Nephron (organoid): ENCODE measurements around the gene SRRM2.

Source experiments
- H3K27ac Mint-ChIP-seq, 3 experiments: 2 replicates each; pipeline ENCODE4 v1.8.0; 2020; ENCODE audit warnings: mixed read lengths in 3 of 3, mild to moderate bottlenecking in 2 of 3, moderate library complexity in 1 of 3
- H3K27me3 Mint-ChIP-seq: 2 replicates; pipeline ENCODE4 v1.8.0; 2021; ENCODE audit warnings: low read depth, mild to moderate bottlenecking, moderate library complexity, mixed read lengths
- H3K36me3 Mint-ChIP-seq: 2 replicates; pipeline ENCODE4 v1.8.0; 2020; ENCODE audit warnings: low read depth, mixed read lengths
- H3K4me1 Mint-ChIP-seq: 2 replicates; pipeline ENCODE4 v1.8.0; 2020; ENCODE audit warnings: mixed read lengths
- H3K4me3 Mint-ChIP-seq, 3 experiments: 2 replicates each; pipeline ENCODE4 v1.8.0; 2020; ENCODE audit warnings: mild to moderate bottlenecking in 3 of 3, mixed read lengths in 3 of 3, moderate library complexity in 2 of 3
- H3K9me3 Mint-ChIP-seq: 2 replicates; pipeline ENCODE4 v1.8.0; 2020; ENCODE audit warnings: mixed read lengths
- TF ChIP-seq, protein P1 (sequence below), 3 experiments: fragments of 200-600 bp; sonication (generic); IDR thresholded peaks; one replicate each; pipeline ENCODE4 v1.5.0; 2021; ENCODE audit warnings: antibody characterized with exemption in 3 of 3; ENCODE audit not compliant: unreplicated experiment in 3 of 3

The SRRM2 gene

DNA sequence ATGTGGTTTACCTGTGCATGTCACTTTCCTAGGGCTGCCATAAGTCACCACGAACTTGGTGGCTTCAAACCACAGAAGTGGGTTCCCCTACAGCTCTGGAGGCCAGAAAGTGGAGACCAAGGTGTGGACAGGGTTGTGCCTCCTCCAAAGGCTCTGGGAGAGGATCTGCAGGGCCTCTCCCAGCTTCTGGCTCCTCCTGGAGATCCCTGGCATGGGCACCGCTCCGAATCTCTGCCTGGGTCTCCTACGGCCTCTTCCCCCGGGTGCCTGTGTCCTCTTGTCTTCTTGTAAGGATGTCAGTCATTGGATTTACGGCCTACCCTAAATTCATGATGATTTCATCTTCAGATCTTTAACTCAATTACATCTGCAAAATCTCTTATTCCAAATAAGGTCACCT is 2.5 kb upstream of the SRRM2 start:
- Mint-ChIP-seq H3K36me3 (peaks cover 14% of the 10 kb centered on the region), H3K4me1 (peaks cover 38% of the 10 kb centered on the region), H3K27ac (peak overlapping the region; percentile 100), H3K27me3 (no peaks in the 10 kb centered on the region), H3K4me3 (peak overlapping the region; percentile 92 to 95 (median 93)), H3K9me3 (no peaks in the 10 kb centered on the region)
- TF ChIP-seq, protein P1, sequence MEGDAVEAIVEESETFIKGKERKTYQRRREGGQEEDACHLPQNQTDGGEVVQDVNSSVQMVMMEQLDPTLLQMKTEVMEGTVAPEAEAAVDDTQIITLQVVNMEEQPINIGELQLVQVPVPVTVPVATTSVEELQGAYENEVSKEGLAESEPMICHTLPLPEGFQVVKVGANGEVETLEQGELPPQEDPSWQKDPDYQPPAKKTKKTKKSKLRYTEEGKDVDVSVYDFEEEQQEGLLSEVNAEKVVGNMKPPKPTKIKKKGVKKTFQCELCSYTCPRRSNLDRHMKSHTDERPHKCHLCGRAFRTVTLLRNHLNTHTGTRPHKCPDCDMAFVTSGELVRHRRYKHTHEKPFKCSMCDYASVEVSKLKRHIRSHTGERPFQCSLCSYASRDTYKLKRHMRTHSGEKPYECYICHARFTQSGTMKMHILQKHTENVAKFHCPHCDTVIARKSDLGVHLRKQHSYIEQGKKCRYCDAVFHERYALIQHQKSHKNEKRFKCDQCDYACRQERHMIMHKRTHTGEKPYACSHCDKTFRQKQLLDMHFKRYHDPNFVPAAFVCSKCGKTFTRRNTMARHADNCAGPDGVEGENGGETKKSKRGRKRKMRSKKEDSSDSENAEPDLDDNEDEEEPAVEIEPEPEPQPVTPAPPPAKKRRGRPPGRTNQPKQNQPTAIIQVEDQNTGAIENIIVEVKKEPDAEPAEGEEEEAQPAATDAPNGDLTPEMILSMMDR (IDR thresholded peaks at IDR 0.05; ENCODE audit: unreplicated experiment in 3 of 3), result no peak

DNA sequence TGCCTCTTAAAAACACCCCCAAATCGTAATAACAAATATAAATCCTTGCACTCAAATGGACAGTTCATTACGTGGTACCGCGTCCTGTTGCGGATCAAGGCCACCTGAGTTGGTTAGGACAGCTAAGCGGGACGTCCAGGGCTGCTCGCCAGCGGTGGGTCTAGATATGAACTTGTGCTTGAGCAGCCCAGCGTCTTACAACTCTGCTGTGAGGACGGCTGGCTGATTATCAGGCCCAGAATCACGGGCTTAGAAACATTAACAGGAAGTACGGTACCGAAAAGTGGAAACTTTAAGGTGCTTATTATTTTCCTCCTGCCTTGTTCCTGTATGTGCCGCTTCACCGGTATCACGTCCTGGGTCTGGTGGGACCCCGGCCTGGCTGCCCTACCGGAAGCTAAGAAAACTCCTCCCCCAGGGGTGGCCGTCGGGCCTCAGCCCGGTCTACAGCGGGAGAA is 832 bp upstream of the SRRM2 start:
- Mint-ChIP-seq H3K4me3 (peak overlapping the region; percentile 92 to 95 (median 93)), H3K36me3 (peaks cover 29% of the 10 kb centered on the region), H3K9me3 (no peaks in the 10 kb centered on the region), H3K4me1 (peaks cover 53% of the 10 kb centered on the region), H3K27me3 (no peaks in the 10 kb centered on the region), H3K27ac (peak overlapping the region; percentile 100)
- TF ChIP-seq, protein P1 (IDR thresholded peaks at IDR 0.05; ENCODE audit: unreplicated experiment in 3 of 3), result no peak

DNA sequence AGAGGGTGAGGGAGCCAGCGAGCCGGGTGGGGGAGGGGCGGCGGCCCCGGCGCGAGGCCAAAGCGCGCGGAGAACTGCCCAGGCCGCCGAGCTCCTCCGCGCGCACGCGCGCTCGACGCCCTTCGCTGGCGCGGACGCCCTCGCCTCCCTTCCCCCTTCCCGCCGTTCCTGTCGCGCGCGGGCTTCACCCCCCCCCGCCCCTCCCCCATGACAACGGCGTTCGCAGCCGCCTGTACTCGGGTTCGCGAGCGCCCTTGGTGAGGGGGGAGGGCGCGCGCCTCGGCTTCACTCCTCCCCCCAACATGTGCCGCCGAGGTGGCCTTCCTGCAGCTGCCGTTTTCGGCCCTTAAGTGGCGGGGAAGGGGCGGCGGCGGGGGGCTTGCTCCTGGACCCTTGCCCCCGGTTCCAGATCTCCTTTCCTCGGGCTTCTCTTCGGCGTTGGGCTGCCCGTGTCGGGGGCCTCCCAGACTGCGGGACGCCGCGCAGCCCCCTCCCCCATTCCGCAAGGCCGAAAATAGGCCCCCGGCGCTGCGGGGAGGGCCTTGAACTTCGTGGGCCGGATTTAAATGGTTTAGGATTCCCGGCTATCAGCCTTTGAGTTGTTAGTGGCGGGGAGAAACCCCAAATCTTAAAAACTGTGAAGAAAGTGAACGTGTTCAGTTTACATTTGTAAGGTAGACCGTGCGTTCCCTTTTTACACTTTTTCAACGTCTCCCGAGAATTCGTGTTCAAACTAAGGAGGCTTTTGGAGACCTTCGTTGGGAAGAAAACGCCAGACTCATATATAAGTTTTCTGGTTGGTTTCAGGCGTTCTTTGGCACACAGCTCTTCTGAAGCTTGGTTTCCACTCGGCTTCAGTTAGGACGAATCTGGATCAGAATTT is 653 bp downstream of the SRRM2 start:
- TF ChIP-seq, protein P1 (IDR thresholded peaks at IDR 0.05; ENCODE audit: unreplicated experiment in 3 of 3), result no peak
- no peaks in the 10 kb centered on the region for H3K27me3 Mint-ChIP-seq
- H3K4me1 Mint-ChIP-seq, result peaks cover 62% of the 10 kb centered on the region
- peaks cover 44% of the 10 kb centered on the region for H3K36me3 Mint-ChIP-seq
- peak overlapping the region; percentile 94 to 100 (median 100) for H3K27ac Mint-ChIP-seq
- H3K4me3 Mint-ChIP-seq, result peak overlapping the region; percentile 90 to 97 (median 92)
- H3K9me3 Mint-ChIP-seq, result no peaks in the 10 kb centered on the region

DNA sequence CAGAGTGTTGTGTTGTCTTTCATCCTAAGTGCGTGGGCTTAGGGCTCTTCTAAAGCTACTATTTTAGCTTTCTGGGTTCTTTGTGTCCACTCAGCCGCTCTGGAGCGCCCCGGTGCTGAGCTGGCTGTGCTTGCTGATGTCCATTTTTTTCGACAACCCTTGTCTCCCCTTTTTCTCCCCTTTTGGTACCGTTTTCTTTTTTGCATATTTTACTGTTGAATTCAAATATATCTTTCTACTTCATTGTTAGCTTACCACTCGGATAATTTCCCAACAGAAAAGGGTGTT is 1.2 kb downstream of the SRRM2 start:
- Mint-ChIP-seq H3K27me3 (no peaks in the 10 kb centered on the region), H3K36me3 (peaks cover 50% of the 10 kb centered on the region), H3K4me1 (peaks cover 62% of the 10 kb centered on the region), H3K27ac (peak overlapping the region; percentile 94 to 99 (median 94)), H3K4me3 (peak overlapping the region; percentile 90 to 97 (median 92)), H3K9me3 (peaks cover under 1% of the 10 kb centered on the region)
- TF ChIP-seq, protein P1 (IDR thresholded peaks at IDR 0.05; ENCODE audit: unreplicated experiment in 3 of 3), result no peak

DNA sequence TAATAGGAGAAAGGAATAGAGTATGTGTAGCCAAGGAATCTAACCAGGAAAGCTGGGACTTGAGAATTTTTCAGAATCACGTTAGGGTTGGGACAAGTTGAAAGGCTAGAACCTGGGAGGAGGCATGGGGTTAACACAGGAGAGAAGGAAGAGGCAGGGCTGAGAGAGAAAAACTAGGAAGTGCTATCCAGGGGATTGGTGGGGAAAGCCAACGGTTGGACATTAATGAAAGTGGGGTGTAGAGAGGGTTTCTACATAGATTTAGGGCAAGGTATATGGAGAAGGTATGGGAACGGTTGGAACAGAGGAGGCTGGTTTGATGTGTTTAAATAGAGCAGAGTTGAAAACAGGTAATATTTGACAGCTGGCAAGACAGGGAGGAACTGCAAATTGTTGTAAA is 2.7 kb downstream of the SRRM2 start:
- TF ChIP-seq, protein P1 (IDR thresholded peaks at IDR 0.05; ENCODE audit: unreplicated experiment in 3 of 3), result no peak
- H3K36me3 Mint-ChIP-seq, result peaks cover 61% of the 10 kb centered on the region
- peak overlapping the region; percentile 94 to 99 (median 94) for H3K27ac Mint-ChIP-seq
- peaks cover 53% of the 10 kb centered on the region for H3K4me1 Mint-ChIP-seq
- H3K9me3 Mint-ChIP-seq, result peaks cover 5% of the 10 kb centered on the region
- no peaks in the 10 kb centered on the region for H3K27me3 Mint-ChIP-seq
- peak overlapping the region; percentile 90 to 97 (median 92) for H3K4me3 Mint-ChIP-seq
